VCaP (cell line): ENCODE results near the gene CCDC192.
"Not testable (repeated sequence)": the region's sequence is repeated elsewhere in the genome, so short reads cannot be mapped to it uniquely, and the experiment has no call there.

Experiments used
- H3K27ac ChIP-seq: fragments of 450-650 bp; 2 replicates; pipeline ENCODE4 v1.5.1; 2017
- TF ChIP-seq, protein P1 (sequence below): fragments of 450-650 bp; conservative IDR thresholded peaks from 2 replicates; pipeline ENCODE4 v1.5.1; 2017; ENCODE audit warnings: mild to moderate bottlenecking, moderate library complexity

The CCDC192 gene

GRCh38 chr5:127702434-127702833 lies 757 bp upstream of the CCDC192 start:
- no peak overlapping the region; the same call in 1 of the 2 replicates for H3K27ac ChIP-seq
- TF ChIP-seq, protein P1, sequence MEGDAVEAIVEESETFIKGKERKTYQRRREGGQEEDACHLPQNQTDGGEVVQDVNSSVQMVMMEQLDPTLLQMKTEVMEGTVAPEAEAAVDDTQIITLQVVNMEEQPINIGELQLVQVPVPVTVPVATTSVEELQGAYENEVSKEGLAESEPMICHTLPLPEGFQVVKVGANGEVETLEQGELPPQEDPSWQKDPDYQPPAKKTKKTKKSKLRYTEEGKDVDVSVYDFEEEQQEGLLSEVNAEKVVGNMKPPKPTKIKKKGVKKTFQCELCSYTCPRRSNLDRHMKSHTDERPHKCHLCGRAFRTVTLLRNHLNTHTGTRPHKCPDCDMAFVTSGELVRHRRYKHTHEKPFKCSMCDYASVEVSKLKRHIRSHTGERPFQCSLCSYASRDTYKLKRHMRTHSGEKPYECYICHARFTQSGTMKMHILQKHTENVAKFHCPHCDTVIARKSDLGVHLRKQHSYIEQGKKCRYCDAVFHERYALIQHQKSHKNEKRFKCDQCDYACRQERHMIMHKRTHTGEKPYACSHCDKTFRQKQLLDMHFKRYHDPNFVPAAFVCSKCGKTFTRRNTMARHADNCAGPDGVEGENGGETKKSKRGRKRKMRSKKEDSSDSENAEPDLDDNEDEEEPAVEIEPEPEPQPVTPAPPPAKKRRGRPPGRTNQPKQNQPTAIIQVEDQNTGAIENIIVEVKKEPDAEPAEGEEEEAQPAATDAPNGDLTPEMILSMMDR, result no peak

DNA sequence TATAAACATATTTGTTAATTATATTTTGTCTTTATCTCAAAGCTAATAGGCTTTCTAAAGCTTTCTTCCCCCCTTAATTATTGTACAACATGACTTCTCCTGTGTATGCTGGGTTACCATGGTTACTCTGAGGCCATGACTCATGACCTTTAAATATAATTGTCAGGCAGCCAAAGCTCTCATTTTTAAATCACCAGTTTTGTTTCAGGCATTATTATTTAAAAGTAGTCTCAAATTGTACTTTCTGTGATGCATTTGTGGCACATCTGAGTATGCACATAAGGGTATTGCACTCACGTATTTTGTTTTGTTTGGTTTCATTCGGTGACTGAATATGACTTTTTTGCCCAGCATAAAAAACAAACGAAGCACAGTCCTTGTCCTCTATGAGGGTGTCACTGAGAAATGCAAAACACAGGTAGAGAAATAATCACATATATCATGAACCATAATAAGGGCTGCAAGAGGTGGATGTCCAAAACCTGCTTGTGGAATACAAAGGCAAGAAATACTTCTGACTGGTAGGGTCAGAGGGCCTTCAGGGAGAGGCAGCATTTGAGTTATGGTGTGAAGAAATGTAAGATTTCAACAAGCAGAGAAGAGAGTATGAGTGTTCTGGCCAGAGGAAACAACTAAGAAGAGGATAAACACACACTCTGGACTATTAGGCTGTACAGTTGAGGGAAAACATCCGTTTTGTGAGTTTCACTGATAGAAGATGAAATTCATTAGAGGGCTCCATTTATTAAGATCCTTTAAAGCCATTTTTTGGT lies 2.1 kb downstream of the CCDC192 start:
- TF ChIP-seq, protein P1, result no peak
- H3K27ac ChIP-seq, result no peak overlapping the region

DNA sequence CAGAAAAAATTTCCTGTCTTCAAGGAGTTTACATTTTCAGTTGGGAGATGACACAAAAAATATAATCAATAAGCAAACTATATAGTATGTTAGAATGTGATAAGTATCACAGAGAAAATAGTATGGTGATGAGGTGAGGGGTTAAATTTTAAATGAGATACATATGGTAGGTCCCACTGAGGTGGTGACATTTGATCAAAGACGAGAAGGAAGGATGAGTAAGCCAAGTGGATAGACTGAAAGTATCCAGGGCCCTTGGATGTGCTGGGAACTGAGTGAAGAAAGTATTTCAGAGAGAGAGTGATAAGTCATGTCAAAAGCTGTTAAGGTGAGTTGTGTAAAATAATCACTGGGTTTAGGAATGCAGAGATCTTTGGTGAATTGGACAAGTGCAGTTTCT lies 3.5 kb downstream of the CCDC192 start:
- TF ChIP-seq, protein P1, result no peak
- no peak overlapping the region for H3K27ac ChIP-seq

DNA sequence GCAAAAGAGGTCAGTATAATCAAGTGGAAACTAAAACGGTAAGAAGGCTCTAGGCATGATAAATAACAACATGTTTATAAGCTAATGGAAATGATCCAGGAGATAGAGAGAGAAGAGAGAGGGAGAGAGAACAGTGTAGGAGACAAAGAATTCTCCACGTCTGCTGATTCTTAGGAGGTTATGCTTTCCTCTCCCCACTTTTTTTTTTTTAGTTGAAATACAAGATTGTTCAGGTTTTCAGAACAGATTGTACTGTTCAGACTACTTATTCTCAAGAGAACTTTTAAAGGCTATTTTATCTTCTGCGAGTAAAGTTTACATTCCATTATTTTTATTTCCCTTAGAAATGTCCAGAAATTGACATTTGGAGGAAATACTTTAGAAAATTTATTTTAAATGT lies 4.0 kb downstream of the CCDC192 start:
- H3K27ac ChIP-seq, result no peak overlapping the region
- TF ChIP-seq, protein P1, result no peak

GRCh38 chr5:127713083-127713482 lies 9.9 kb downstream of the CCDC192 start:
- H3K27ac ChIP-seq, result not testable (repeated sequence)

DNA sequence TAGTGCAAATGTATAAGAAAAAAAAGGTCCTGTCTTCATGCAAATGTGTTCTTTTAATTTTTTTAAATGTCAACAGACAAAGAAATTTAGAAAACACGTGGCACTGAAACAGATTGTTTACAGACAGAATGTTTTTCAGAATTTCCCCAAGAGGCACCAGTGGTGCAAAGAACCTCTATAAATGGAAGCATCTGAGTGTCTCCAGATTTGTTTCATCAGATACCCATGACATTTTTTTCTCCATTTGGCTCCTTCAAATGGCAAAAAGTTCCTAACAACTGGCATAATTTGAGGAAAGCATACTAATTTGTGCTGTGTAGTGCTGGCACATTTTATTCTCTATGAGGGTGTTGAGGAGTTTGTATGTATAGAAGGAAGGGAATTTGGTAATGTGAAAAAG lies 15.0 kb downstream of the CCDC192 start:
- no peak overlapping the region for H3K27ac ChIP-seq
- TF ChIP-seq, protein P1, result no peak

GRCh38 chr5:127723571-127723970 lies 20.4 kb downstream of the CCDC192 start:
- peak overlapping the region; percentile 4; the same call in 1 of the 2 replicates for H3K27ac ChIP-seq

DNA sequence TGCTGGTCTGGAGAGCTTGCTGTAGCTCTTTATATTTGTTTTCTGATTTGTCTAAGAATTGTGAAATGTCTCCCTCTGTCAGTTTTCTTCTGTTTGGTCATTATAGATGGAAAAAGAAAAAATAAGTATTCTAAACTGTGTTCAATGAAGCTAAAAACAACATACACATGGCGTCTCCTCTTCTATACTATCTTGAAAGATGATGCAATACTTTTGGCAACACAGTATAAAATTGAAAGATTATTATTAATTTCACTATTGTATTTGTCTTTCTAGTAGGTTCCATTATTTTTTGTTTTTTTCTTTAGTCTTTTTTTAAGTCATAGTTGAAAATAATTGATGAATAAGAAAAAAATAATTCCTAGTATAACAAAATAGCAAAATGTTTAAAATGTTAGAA lies 22.5 kb downstream of the CCDC192 start:
- H3K27ac ChIP-seq, result no peak overlapping the region
- TF ChIP-seq, protein P1, result no peak

More at GRCh38 chr5:127723571-127723970, 20.4 kb downstream of the CCDC192 start:
- TF ChIP-seq, protein P1, result no peak
